HG03457 (cell line): ENCODE results near the gene HSD17B12.

Experiments
- ATAC-seq: cut with Tn5 transposase; IDR thresholded peaks from one replicate; pipeline ENCODE4 v1.9.1; 2021; ENCODE audit warnings: moderate number of reproducible peaks; ENCODE audit not compliant: unreplicated experiment

HSD17B12 gene

DNA sequence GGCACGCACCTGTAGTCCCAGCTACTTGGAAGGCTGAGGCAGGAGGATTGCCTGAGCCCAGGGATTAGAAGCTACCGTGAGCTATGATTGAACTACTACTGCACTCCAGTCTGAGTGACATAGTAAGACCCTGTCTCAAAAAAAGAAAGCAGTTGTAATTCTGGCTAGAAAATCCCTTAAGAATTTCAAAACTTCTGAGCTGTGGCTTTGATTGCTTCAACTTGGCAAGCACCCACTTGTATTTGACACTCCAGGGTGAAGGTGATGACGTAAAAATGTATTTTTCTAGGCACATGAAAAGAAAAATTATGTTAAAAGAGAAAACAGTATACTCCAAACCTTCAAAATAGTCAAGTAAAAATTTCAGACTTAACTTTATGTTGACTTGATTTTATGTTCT, 176.5 kb downstream of the HSD17B12 start:
- ATAC-seq = no peak

DNA sequence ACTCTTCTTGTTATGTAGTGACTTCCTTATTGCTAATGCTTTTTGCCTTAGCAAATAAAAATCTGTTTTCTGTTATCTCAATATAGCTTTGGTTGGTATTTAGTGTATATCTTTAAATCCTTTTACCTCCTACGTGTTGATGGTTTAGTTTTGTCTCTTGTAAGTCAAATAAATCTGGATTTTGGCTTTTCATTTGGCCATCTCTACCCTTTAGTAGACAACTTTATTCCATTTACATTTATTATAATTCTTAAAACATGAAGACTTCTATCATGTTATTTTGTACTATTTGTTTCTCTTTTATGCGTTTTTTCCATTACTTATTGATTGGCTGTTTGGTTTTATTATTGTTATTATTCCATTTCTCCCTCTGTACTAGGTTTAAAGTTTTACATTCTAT, 180.6 kb downstream of the HSD17B12 start:
- no peak for ATAC-seq

DNA sequence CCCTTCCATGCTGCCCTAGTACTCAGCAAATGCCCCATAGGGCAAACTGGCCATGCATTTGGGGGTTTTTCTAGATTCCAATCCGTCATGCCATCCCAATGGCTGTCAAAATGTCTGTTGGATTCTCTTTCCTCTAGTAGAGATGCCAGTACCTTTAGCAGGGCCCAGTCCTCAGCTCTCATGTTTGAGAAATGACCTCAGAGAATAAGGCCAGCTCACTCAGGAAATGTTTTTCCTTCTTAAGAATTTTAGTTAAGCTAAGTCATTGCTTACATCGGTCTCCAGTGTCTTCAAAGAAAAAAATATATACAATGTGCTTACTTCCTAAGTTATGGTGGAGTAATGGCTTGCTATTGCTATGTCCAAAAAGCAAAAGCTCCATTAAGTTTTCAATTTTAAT, 186.0 kb downstream of the HSD17B12 start:
- ATAC-seq = no peak

DNA sequence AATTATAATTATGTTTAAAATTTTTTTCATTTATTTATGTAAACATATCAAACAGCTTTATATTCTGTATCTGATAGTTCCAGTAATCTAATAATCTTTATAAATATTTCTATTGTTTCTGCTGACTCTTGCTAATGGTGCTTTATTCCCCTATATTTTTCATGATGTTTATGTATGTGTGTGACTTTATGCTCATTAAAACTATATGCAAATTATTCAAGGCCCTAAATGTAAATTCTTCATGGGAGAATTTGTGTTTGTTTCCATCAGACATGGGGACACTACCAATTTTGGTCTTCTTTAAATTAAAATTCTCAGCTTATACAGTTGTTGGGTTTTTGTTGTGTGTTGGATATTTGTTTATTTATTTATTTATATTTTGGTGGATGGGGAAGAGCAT, 186.4 kb downstream of the HSD17B12 start:
- ATAC-seq = no peak

DNA sequence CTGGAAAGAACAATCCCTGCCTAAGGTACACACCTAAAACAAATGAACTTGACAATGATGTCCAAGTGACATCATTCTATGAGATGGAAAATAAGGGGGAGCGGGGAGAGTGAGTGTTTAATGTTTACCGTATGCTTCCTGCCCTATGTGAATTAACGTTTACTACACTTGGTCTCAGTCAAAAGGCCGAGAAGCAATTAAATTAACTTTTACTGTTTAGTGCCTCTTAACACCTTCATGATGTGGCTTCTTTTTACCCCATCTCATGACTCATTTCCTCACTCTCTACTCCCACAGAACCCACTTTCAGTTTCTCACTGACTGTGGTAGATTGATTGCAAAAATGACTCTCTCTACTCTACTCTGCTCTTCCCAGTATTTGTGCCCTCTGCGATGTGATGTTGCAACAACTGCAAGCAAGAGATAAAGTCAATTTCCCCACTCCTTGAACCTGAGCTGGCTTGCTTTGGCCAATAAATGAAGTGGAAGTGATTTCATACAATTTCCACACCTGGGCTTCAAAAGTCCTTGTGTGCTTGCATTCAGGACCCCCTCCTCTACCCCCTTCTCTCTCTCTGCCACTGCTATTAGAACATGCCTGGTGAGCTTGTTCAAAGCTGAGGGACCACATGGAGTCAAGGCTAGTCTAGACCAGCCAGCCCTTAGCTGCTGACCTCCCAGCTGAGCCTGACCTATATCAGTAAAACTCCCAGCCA, 188.5 kb downstream of the HSD17B12 start:
- ATAC-seq = peak; percentile 99

DNA sequence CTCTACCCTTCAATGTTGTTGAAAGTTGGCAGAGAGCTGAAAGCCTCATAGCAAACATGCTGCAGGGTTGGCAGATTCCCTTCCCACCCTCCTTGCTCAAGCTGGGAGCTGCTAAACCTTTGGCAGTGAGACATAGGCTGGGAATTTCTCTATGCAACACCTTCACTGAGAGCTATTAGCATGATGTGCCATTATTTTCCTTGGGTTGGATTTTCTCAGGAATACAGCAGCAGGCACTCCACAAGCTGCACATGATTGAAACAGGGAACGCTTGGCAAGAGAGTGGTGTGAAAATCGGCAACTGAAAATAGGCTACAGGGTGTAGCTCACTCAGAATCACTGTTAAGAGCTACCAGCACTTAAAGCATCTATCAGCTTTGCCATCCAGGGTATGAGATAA, 190.5 kb downstream of the HSD17B12 start:
- ATAC-seq = no peak

DNA sequence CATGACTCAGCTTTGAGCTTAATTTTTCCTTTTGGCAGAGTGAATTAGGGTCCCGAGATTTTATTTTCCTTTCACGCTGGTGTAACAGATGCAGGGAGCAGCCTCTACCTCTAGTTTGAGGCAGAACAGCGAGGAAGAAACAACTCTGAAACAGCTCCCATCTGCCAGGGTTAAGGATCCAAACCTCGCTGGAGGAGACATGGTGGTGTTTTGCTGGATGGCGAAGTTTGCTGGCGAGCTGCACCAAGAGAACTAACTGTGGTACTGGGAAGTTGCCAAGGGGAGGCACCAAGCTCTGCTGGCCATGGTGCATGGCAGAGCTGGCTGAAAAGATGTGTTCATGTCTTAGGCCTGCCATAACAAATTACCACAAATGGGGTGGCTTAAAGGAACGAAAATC, 192.5 kb downstream of the HSD17B12 start:
- ATAC-seq = no peak

DNA sequence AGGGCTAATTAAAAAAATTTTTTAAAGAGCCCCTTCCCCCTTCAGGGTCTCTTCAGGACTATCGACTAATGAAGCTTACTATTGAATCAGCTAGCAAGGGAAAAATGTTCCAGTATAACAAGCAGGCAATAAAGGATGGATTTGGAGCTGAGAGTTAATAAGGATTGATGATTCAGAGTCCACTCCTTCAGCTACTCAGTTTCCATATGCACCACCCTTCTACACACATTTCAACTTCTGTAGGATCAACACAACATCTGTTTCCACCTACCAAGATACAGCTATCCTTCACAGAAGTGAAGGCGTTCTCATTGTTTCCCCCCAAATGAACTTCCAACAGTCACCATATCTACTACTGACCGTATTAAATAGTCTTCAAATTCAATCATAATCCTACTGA, 193.5 kb downstream of the HSD17B12 start:
- no peak for ATAC-seq

DNA sequence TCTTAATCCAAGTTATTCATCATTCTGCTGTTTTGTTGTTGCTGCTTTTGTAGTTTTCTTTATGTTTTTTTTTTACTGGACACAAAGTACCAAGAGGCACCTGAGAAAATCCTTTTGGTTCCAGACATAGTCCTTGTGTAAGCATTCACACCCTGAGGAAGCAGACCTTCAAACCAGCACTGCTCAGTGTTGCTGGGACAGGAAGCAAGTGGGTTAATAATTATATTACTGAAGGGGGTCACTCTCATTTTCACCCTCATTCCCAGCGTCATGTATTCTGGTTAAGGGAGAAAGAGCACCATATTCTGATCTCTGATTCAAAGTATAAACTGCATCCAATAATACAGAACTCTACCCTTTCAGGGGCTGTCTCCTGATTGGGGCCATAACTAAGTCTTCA, 194.2 kb downstream of the HSD17B12 start:
- ATAC-seq = peak; percentile 66

DNA sequence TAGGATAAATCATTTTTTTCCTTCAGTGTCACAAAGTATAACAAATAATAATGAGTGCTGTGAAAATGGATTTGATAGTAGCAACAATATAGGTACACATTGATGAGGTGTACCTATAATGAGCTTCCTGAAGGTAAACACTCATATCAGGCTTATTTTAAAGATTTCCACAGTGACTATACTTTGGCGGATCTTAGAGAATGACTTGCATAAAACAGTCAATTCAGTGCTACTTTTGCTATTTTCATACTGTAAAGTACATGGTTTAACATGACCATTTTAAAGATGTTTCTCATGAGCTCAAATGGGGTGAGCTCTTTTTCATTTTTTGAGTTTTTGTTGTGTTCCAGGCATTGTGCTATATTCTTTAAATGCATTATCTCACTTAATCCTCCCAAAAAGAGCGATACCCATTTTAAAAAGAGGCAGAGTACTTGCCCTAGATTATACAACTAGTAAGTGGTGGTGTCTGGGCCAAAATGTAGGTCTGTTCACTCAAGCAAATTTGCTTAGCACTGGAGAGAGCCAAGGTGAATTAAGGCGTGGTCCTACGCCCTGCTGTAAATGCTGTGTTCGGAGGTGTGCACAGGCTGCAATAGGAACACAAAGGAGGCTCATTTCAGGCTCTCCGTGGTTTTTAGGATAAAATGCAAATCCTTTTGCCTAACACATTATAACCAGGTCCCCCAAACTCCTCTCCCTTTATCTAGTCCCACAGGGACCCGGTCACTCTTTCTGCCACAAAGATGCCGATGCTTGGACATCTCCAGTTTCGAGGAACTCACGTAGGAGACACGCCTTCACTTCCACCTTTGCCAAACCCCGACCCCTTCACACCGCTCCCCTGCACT, 199.5 kb downstream of the HSD17B12 start:
- peak; percentile 8 for ATAC-seq

DNA sequence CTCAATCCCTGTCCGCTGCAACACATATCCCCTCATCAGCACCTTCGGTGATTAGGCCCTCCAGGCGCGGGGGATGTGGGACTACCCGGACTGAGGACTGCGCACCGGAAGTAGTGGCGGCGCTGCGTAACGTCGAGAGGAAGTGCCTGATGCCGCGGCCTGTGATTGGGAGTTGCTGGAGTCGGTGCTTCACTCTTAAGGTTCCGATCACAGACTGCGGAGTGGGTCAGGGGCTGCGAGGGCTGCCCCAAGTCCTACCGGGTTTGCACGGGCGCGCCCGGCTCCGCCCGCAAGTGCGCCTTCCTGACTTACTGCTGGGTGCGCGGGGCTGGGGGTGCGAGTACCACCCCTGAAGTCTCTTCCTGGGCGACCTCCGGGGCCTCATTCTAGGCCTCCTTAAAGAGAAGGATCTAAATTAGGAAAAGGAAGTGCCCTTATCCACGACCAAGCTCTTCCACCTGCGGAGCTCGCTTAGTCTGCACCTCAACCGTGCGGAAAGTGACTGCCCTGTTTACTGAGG, 200.2 kb downstream of the HSD17B12 start, which contains the start of gene ALKBH3:
ALKBH3 (plus strand) TSS at position 192 of the 520 bp plus-strand sequence. CDS start 1,822 bp downstream, outside the sequence.
- ATAC-seq = peak; percentile 94

DNA sequence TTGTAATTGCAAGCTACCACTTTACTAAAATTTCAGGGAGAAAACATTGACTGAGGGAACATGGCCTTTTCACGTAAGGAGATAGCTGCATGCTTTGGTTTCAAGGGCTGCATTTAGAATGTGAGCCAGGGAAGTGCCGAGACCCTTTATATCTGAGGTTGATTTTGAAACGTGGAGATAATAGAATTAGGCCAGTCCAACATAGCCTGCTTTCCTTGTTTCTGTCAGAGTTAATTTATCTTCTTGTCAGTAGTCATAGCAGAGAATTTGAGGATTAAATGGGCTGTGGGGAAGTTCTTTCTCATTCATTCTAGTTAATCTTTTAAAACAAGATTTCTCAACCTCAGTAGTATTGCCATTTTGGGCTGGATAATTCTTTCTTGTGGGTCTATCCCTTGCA, 212.3 kb downstream of the HSD17B12 start:
- no peak for ATAC-seq

DNA sequence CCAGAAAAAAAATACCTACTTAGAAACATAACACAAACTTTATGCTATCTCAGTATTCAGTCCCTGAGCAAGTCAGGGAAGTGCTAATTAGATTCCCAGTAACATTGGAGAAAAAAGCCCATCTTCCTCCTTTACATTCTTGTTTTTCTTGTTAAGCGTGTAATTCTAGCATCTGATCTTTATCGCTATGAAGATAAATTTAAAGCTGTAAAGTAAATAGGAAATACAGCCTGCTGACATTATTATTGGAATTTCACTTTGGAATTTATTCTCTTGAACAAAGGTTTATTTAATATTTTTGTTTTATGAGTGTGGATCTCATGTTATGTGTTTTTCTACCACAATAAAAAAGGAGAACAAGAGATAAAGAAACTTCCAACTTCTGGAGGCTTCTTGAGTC, 214.0 kb downstream of the HSD17B12 start:
- no peak for ATAC-seq

DNA sequence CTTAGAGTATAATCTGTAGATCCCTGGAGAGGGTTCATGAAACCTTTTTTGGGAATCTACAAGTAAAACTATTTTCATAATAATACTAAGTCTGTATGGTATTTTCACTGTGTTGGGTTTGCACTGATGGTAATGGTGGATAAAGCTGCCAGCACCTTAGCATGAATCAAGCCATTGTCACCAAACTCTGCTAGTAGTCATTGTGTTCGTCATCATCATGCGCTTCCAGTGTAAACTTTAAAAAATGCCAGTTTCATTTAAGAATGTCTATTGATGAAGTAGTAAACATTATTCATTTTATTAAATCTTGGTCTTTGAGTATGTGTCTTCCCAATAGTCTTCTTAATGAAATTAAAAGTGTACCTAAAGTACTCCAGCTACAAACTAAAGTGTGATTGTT, 215.1 kb downstream of the HSD17B12 start:
- no peak for ATAC-seq

DNA sequence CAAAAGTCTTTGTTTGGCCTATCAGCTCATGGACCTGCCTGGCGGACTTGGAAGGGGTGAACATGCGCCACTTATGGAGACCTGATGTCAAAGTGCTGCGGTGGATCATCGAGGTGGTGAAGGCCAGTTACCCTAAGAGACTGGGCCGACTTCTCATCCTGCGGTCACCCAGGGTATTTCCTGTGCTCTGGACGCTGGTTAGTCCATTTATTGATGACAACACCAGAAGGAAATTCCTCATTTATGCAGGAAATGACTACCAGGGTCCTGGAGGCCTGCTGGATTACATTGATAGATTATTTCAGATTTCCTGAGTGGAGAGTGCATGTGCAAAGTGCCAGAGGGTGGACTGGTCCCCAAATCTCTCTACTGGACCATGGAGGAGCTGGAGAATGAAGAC, 218.0 kb downstream of the HSD17B12 start:
- no peak for ATAC-seq

DNA sequence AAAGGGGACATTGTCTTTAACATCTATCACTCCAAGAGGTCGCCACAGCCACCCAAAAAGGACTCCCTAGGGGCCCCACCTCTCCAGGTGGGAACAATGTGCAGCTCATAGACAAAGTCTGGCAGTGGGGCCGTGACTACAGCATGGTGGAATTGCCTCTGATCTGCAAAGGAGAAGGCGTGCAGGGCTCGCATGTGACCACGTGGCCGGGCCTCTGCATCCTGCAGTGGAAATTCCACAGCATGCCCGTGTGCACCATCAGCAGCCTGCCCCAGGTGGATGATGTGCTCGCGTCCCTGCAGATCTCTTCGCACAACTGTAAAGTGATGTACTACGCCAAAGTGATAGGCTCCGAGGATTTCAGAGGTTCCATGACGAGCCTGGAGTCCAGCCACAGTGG, 218.6 kb downstream of the HSD17B12 start:
- no peak for ATAC-seq

DNA sequence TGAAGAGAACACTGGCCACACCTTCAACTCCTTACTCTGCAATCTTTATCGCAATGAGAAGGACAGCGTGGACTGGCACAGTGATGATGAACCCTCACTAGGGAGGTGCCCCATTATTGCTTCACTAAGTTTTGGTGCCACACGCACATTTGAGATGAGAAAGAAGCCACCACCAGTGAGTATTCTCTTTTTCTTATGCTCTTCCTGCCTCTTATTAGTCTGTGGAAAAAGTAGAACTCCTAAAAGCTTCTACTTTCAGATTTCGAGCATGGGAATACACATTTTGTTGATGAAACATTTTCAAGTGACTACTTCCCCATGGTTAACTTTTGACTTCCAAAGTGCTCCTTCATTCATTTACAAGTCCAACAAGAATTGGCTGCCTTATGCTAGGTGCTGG, 221.0 kb downstream of the HSD17B12 start:
- ATAC-seq = no peak

DNA sequence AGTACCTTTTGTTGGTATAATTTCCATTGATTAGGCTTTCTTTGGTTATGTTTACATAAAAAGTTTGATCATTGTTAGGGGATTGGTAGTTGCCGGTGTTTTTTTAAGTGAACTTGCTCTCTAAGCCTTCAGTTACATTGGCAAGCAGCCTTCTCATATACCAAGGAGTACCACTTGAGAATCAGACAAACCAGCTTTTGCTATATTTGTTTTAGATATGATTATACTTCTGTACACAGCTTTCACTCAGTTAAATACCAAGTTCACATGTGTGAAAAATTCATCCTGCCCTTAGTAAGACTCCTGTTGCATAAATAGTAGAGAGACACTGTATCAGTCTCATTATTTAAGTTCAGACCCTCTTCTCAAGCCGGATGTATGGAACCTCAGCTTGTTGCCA, 222.5 kb downstream of the HSD17B12 start:
- ATAC-seq = no peak

DNA sequence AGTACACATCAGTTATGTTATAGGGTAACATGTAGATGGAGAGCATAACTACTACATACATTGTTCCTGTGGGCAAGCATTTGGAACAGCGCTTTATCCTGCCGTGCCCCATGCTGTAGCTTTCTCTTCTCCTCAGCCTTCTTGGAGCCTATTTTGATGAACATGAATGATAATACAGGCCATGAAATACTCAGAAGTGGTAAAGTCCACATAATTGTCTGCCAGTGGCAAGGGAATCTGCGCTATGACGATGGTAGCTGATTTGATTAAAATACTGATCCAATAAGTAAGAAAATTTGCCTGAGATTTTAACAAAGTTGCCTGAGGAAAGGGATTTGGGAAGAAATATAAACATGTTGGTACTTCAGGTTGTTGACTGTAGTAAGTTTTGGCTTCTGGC, 223.4 kb downstream of the HSD17B12 start:
- ATAC-seq = no peak

DNA sequence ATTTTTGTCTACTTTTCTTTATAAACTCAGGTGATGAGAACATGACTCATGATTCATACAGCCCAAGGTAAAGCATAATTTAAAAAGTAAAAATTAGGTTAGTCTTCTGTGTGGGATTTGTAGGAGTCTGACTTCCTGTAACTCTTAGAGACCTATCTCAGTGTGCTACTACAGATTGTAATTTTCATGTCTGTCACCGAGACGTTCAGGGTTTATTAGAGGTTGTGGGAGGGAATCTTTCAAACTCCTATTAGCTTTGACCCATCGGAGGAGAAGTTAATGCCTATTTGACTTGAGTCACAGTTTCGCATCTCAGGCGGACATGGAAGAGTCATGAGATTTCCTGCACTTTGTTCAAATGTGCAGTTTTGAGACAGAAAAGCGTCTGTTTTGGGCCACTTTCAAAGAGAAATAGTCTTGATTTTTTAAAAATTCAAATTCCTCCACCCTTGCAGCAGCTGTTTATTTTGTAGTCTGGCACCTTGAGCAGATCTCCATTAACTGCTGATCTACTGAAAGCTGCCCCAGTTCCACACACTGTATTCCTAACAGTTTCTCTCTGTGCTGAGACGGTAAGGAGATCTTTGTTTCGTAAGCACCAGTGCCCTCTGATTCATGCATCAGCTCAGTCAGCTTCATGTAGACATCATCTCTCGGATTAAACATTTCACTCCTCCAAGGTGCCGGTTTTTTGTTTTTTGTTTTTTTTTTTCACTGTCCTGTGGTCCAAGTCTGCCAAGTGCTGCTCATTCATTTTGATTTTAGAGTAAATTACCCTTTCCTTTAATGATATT, 224.4 kb downstream of the HSD17B12 start:
- ATAC-seq = no peak

DNA sequence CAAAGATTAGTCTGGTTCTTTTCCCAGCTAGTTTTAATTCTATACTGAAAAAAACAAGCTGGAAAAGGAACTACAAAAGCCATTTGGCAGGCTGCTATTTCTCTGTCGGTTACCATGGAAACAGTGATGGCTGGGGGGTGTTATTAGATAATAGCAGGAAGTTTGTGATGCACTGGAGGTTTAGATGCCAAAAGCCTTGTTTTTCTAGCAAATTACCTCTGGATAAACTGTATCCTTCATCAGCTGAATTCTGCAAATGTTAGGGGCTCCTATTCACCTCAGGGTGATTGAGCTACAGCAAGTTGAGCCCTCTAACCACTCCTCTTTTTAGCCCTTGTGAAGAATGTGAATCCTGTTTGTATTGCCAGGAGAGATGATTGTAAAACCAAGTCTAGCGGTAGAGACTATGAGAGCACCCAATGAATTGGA, 225.3 kb downstream of the HSD17B12 start:
- no peak for ATAC-seq
